ENCODE data around the gene VASN. TPM values are rescaled to one million over a fixed set of nuclear protein-coding genes. Genes with fewer than 3 reads are reported as not detected.
A peak's percentile ranks its signal among the peaks of the same experiment; 100 is the strongest.

Gene VASN
- total RNA-seq, 1 donor from 2014 or later, result 31.5 TPM

DNA sequence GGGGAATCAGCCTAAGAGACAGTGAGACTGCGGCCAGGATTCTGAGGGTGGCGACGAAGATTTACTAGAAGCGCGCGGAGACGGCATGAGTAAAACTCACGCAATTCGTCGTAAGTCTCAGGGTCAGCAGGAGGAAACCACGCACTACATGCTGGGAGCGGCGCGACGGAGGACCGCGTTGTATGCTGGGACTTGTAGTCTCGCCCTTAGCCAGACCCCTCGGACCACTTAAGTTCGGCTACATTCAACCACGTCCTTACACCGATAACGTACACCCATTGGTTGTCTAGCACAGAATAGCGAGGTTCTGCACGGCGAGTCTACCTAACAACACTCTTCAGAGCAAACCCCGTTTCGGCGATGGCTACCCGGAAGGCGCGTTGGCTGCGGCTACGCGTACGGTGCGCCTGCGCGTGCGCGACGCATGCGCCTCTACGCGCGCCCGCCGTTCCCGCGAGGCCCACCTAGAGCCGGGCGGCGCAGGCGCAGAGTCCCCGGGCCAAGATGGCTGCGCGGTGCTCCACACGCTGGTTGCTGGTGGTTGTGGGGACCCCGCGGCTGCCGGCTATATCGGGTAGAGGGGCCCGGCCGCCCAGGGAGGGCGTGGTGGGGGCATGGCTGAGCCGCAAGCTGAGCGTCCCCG is 53.9 kb downstream of the VASN start, which contains the start of gene DNAJA3:
TSS of gene DNAJA3 (plus strand) at position 491 of the 643 bp plus-strand sequence. CDS start at position 505, 14 bp downstream.
- DNase-seq (ENCODE audit: low spot score), result peak; percentile 92

DNA sequence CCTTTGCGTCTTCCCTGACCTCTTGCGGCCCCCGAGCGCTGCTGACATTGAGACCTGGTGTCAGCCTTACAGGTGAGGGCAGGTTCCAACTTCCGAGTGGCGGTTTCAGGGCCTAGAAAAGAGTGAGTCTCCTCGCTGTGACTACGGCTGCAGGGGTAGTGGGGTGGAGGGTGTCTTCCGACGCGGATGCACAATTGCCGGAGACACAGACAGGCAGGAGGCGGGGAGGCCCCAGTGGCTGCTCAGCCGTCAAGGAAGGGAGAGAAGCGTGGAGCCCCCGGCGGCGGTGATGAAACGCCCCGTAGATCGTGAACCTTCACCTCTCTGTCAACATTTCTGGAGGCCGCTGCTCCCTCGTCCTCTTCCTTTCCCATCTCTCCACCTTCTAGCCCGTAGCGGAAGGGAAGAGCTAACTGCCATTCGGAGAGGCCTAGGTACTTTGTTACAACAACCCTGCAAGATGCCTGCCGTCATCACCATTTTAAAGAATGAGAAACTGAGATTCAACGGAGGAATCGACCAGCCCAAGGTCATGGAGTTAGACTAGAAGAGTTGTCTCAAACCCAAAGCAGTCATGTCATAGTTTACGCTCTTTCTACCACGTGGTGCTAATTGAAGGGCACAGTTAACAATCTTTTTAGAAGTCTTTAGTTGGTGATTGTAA is 54.5 kb downstream of the VASN start:
- DNase-seq (ENCODE audit: low spot score), result no peak

- no peak for DNase-seq (ENCODE audit: low spot score)
Observed at GRCh38 chr16:4426722-4427372, 55.2 kb downstream of the VASN start.

DNA sequence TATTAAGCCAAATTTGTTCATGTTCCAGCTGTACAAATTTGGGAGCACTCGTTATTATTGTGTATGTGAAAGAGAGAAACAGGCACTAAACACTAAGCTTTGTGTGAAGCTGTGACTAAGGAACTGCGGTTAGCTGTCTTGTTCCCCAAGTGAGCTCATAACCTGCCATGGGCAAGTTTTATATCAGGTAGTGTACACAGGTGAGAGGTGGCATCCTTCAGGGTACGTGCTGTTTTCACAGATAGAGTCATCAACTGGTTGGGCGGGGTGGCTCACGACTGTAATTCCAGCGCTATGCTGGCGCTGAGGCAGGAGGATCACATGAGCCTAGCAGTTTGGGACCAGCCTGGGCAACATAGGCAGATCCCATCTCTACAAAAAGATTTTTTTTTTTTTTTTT is 56.9 kb downstream of the VASN start:
- DNase-seq (ENCODE audit: low spot score), result no peak

GRCh38 chr16:4431023-4431422 is 59.4 kb downstream of the VASN start:
- no peak for DNase-seq (ENCODE audit: low spot score)

Other genes with a start within 250 kb of the VASN start
- gene SRL, start 129.8 kb upstream of the VASN start, total RNA-seq, result 1.4 TPM
- gene TFAP4, start 98.8 kb upstream of the VASN start, total RNA-seq, result 12.1 TPM
- 22.2 TPM for gene GLIS2, start 55.8 kb upstream of the VASN start, total RNA-seq
- 27.5 TPM for gene PAM16, start 20.5 kb upstream of the VASN start, total RNA-seq
- gene CORO7, start 44.7 kb downstream of the VASN start, total RNA-seq, result 58.3 TPM
- gene DNAJA3, start 54.0 kb downstream of the VASN start, total RNA-seq, result 41.0 TPM
- gene NMRAL1, start 102.8 kb downstream of the VASN start, total RNA-seq, result 58.9 TPM
- 85.2 TPM for gene HMOX2, start 104.5 kb downstream of the VASN start, total RNA-seq
- 38.7 TPM for gene CDIP1, start 166.9 kb downstream of the VASN start, total RNA-seq
- 0.06 TPM for gene C16orf96, start 184.5 kb downstream of the VASN start, total RNA-seq
- 49.1 TPM for gene UBALD1, start 243.0 kb downstream of the VASN start, total RNA-seq

All from mucosa of gallbladder (tissue), 1 donor.